Pulmonary artery endothelial cell (primary cell): Measurements from ENCODE around the gene RNF4. TPM values are rescaled to one million over a fixed set of nuclear protein-coding genes. Genes with fewer than 3 reads are reported as not detected.
"Not testable (repeated sequence)": the region's sequence is repeated elsewhere in the genome, so short reads cannot be mapped to it uniquely, and the experiment has no call there.

ENCODE experiments used
- DNase-seq: peaks from one replicate; pipeline ENCODE4 v3.0.0-alpha.2; 2011; ENCODE audit warnings: low read depth, low spot score
- total RNA-seq: library from RNA; depleted of rRNA; stranded (reverse); fragments of >200 nt; gene quantifications from 2 replicates; pipeline ENCODE4 v1.2.3, GENCODE V29; 2014

The RNF4 gene
- 50.8 and 54.3 TPM in 2 replicates for total RNA-seq

DNA sequence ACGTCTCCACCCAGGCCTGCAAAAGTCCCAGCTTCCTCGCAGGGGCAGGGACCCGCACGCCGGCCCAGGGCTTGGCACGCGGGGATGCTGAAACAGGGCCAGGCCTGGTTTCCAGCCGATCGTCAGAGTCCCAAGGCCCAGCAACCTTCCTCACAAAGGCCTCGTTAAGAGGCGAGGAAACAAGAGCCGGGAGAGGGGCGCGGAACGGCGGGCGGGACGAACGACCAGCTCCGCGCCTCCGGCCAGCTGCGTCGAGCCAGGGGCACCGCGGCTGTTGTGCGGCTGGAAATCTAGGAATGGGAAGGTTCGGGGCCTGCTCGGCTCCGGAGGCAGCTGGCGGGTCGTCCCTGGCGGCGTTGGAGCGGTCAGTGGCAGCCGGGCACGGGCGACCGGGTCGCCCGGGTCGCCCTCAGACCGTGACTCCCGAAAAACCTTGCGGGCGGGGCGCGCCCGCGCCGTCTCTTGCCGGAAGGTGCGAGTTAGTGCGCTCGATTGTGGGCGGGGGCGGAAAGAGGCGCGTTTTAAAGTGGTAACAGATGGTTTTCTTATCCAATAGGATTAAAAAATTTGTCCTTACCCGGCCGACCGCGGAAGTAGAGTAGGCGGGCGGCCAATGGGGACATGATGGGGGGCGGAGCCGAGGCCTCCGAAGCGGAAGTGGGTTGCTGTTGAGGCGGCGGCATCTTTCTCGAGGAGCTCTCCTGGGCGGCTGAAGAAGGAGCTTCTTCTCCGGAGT lies at the start of gene RNF4:
RNF4 (plus strand) TSS at position 651 of the 736 bp plus-strand sequence. CDS start 21,388 bp downstream, outside the sequence.
- DNase-seq: peak; percentile 84

DNA sequence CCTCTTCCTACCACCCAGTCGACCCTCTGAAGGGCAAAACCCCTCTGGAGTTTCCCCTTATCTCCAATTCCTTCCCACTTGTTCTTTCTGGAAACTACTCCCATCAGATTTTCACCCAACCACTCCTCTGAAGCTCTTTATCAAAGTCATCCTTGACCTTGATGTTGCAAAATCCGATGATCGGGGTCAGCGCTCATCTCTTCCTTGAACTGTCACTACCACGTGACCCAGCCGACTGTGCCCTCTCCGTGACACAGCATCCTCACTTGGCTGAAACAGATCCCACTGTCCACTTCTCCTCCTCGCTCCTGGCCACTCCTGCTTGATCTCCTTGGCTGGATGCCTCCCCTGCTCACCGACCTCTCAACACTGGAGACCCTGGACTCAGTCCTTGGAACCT lies 49.1 kb upstream of the RNF4 start:
- no peak for DNase-seq

- DNase-seq: no peak
These were observed 47.0 kb upstream of the RNF4 start for GRCh38 chr4:2421928-2422327.

DNA sequence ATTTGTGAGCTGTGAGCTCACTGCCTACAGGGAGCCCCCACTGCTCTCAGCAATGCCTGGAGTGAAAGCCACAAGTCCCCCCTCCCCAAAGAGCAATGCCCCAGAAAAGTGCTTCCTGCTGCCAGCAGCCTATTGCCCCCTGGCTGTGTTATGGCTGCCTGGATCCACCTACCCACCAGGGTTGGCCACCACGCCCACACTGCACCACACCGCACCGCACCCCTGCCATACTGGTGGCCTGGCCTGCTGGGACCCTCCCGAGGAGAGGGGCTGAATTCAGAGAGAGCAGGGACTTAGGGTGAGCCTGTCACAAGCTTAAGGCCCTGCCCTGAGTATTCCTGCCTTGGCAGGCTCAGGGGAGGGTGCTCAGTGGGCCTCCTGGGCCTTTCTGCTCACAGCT lies 45.8 kb upstream of the RNF4 start:
- DNase-seq: no peak

GRCh38 chr4:2423695-2424094 lies 45.2 kb upstream of the RNF4 start:
- no peak for DNase-seq

GRCh38 chr4:2424581-2424980 lies 44.3 kb upstream of the RNF4 start:
- DNase-seq: no peak

DNA sequence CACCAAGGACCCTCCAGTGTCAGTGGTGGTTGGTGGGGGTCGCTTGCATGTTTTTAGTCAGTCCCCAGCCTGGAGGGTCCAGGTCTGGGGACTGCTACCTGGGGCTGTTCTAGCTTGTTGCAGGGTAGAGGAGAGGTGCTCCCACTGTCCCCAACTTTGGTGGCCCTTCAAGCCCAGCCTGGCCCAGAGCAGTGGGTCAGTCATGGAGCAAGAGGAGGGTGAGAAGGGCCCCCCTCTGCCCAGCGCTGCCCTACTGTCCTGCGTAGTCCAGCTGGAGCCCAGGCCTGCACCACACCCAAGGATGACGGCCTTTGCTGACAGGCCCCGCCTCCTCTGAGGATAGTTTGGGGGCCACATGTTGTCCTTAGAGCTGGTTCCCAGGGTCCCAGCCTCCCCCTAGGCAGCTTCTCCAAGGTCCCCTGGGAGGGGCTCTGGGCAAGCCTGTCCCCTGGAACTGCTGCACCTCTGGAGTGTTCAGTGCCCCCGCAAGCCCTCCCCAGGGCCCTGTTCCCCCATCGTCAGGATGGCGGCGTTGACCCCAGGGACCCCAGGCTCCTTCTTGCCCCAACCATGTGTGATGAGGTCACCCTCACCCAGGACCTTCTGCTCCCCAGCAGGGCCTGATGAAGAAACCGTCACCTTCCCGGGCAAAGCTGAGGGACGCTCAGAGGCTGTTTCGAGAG lies 43.4 kb upstream of the RNF4 start:
- DNase-seq: no peak

DNA sequence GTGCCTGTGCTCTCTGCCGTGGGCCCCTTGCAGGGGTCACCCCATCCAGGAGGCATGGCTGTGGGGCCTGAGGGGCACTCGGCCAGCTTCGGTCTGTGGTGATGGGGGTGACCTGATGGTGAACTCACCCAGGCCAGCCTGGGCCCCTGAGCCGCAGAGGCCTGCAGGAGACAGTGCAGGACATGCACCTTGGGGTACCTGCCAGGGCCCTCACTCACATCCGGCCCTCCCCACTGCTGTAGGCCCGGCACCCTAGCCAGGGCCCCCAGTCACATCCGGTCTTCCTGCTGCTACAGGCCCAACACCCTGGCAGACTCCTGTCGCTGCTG lies 42.9 kb upstream of the RNF4 start:
- DNase-seq: no peak

- no peak for DNase-seq
These were observed 42.1 kb upstream of the RNF4 start for GRCh38 chr4:2426711-2427275.

DNA sequence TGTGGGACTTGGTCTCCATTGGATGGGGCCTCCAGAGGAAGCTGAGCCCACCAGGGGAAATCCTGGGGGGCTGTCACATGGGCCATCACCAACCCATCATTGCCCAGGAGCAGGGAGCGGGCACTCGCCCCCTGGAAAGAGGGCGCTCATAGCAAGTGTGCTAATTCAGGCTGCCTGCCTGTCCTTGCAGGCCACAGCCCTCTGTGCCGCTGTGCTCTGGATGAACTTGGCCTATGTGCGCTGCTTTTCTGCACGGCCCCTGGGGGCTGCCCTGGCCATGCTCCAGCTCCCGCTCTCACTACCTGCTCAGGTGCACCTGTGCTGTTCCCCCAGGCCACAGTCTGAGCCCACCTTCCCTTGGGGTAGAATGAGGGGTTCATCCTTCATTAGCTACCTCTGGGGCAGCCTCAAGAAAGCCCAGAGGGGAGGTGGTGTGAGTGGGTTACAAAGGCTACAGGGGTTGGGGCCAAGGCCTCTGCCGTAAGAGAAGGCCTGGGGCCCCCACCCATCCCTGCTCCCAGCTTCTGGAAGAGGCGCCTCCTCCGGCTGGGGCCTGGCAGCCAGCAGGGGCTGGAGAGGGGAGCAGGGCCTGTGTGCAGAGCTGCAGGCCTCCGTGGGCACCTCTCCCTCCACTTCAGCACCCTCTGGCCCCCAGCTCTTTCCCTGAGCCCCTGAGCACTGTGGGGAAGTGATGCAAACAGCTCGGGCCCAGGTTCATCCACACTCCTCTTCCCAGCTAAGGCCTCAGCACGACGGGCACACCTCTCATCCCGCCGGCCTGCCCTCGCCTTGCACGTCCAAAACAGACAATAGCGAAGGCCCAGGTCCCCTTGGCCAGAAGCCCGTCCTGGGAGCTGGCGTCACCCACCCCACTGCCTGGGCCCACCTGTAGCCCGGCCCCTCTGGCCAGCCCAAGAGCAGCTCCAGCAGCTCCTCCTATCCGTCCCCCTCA lies 41.2 kb upstream of the RNF4 start:
- no peak for DNase-seq

- DNase-seq: no peak
These were observed 40.3 kb upstream of the RNF4 start for GRCh38 chr4:2428496-2429213.

- not testable (repeated sequence) for DNase-seq
These were observed 38.8 kb upstream of the RNF4 start for GRCh38 chr4:2429945-2430757.

GRCh38 chr4:2432004-2432403 lies 36.9 kb upstream of the RNF4 start:
- no peak for DNase-seq

DNA sequence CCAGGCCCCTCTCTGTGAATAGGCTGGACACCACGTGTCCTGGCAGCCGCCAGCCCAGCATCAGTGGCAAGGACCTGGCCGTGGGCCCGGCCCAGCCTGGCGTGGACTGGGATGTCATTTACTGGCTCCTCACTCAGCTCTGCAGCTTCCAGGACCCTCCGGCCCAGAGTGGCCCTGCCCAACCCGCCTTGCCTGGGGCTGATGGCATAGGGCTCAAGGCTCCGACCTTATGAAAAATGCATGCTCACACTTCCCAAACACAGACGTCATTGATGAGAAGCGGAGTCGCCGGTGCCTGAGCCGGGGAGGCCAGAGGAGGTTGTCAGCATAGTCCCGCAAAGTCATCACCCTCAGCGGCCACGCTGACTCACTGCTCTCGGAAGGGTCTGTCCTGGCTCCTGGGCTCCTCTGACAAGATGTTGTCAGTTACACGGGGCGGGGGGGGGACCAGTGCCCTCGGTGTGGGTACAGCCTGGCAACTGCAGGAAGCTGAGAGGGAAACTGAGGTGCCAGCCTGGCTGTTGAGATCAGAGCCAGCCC lies 35.8 kb upstream of the RNF4 start:
- no peak for DNase-seq

DNA sequence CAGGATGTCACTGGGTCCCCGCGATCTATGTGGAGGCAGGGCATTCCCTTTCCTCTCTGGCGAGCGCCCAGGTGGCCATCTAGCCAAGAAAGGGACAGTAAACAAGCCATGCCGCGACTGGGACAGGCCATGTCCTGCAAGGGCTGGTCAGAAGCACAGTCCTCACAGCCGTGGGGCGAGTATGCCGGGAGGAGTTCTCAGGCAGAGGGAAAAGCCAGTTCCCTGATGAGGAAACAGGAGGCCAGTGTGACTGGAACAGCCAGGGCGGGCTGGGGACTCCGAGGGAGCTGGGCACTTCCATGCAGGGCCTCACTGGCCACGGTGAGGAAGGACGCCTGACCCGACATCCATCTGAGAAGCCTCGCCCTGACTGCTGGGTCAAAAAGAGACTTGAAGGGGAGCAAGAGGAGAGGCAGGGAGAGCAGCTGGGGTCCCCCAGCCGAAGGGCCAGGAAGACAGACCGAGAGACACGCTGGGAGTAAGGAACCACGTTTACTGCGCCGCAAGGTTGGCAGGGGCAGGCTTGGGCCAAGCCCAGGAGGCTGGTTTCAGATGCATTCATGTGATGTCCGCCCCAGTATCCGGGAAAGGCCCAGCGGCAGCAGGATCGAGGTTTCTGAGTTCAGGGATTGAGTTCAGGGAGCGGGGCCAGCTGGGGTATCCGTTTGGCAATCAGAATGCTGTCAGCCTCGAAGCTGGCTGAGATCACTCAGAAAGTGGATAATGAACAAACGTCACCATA lies 35.1 kb upstream of the RNF4 start:
- no peak for DNase-seq

DNA sequence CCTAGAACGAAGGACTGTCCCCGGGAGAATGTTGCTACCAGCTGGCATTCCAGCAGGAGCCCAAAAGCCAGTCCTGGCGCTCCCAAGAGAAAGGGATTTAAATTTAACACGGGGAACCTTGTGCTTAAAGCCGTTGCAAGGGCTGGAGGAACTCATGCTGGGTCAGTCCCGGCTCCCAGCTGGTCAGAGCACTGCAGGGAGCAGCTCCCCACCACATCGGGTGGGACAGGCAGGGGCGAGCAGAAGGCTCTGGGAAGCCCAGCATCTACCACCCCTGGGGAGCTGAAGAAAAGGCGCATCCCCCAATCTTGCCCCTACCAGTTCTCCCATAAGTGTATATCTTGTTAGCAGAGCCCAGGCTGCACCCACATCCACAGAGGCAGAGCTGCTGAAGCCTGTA lies 34.5 kb upstream of the RNF4 start:
- no peak for DNase-seq

- no peak for DNase-seq
These were observed 32.6 kb upstream of the RNF4 start for GRCh38 chr4:2436301-2436700.

- DNase-seq: no peak
These were observed 32.0 kb upstream of the RNF4 start for GRCh38 chr4:2436761-2437474.
